Measurements from ENCODE around the gene PDE6G.

DNA sequence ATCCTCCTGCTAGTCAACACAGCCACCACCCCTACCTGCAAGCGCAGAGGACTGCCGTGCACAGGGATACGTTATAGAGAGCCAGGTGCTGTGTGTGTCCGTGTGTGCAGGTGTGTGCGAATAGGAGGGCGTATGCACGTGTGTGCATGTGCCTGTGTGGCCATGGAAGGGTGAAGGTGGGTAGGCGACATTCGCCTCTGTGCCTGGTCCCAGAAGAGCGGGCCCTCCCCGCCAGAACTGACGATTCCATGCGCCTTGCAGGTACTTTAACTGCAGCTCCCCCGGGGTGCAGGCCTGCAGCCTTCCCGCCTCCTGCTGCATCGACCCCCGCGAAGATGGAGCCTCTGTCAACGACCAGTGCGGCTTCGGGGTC is 8.7 kb downstream of the PDE6G start:
- TF ChIP-seq, protein P1, sequence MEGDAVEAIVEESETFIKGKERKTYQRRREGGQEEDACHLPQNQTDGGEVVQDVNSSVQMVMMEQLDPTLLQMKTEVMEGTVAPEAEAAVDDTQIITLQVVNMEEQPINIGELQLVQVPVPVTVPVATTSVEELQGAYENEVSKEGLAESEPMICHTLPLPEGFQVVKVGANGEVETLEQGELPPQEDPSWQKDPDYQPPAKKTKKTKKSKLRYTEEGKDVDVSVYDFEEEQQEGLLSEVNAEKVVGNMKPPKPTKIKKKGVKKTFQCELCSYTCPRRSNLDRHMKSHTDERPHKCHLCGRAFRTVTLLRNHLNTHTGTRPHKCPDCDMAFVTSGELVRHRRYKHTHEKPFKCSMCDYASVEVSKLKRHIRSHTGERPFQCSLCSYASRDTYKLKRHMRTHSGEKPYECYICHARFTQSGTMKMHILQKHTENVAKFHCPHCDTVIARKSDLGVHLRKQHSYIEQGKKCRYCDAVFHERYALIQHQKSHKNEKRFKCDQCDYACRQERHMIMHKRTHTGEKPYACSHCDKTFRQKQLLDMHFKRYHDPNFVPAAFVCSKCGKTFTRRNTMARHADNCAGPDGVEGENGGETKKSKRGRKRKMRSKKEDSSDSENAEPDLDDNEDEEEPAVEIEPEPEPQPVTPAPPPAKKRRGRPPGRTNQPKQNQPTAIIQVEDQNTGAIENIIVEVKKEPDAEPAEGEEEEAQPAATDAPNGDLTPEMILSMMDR (IDR thresholded peaks at IDR 0.05): no peak
- TF ChIP-seq EZH2 (IDR thresholded peaks at IDR 0.05): no peak
